Omental fat pad (tissue), 4 donors: ENCODE data around the gene PRR33. TPM values are rescaled to one million over a fixed set of nuclear protein-coding genes. Genes with fewer than 3 reads are reported as not detected.

Experiments
- ATAC-seq: fragments of 150-250 bp; one replicate; pipeline ENCODE4 v1.9.1; 2016; ENCODE audit warnings: mild to moderate bottlenecking, moderate library complexity; ENCODE audit not compliant: low FRiP score
- DNase-seq: peaks from one replicate; pipeline ENCODE4 v3.0.0-alpha.2; 2019; ENCODE audit warnings: low spot score
- CTCF ChIP-seq, 3 donors: fragments of 450-650 bp; IDR thresholded peaks; one replicate each; pipeline ENCODE4 v1.5.1; 2016 to 2017; ENCODE audit warnings: antibody characterized with exemption in 3 of 3, mild to moderate bottlenecking in 3 of 3, moderate library complexity in 2 of 3
- total RNA-seq, 4 donors: library from RNA; depleted of rRNA; stranded (reverse); fragments of >200 nt; gene quantifications; one replicate each; pipeline ENCODE4 v1.1.0, GENCODE V29; 2016

The PRR33 gene
- total RNA-seq, 4 donors from 2014 or later = not detected

GRCh38 chr11:1923201-1923956 lies 31.7 kb upstream of the PRR33 start:
- DNase-seq (no peak), ATAC-seq (no peak)
- no peak for TF ChIP-seq CTCF (IDR thresholded peaks at IDR 0.05)

GRCh38 chr11:1922481-1923081 lies 30.9 kb upstream of the PRR33 start:
- ATAC-seq (no peak), DNase-seq (no peak)
- no peak for TF ChIP-seq CTCF (IDR thresholded peaks at IDR 0.05)

- no peak for TF ChIP-seq CTCF (IDR thresholded peaks at IDR 0.05)
- DNase-seq = no peak
- no peak for ATAC-seq
These were observed 30.0 kb upstream of the PRR33 start for GRCh38 chr11:1921574-1922141.

GRCh38 chr11:1920909-1921573 lies 29.3 kb upstream of the PRR33 start:
- ATAC-seq = no peak
- no peak for DNase-seq
- TF ChIP-seq CTCF (IDR thresholded peaks at IDR 0.05) = no peak

GRCh38 chr11:1920128-1920908 lies 28.6 kb upstream of the PRR33 start:
- ATAC-seq (no peak), DNase-seq (no peak)
- no peak for TF ChIP-seq CTCF (IDR thresholded peaks at IDR 0.05)

- DNase-seq (no peak), ATAC-seq (no peak)
- no peak for TF ChIP-seq CTCF (IDR thresholded peaks at IDR 0.05)
These were observed 27.9 kb upstream of the PRR33 start, which contains the start of gene TNNT3 for GRCh38 chr11:1919391-1920127. TSS of gene TNNT3 (plus strand) at chr11:1919703. CDS start at chr11:1922875, 3,172 bp downstream.
